Daoy (cell line): ENCODE results near the gene GABRA5. TPM values are rescaled to one million over a fixed set of nuclear protein-coding genes. Genes with fewer than 3 reads are reported as not detected.
A peak's percentile ranks its signal among the peaks of the same experiment; 100 is the strongest.

ENCODE experiments used
- DNase-seq: peaks from one replicate; pipeline ENCODE4 v3.0.0-alpha.2; 2015; ENCODE audit warnings: low read depth
- total RNA-seq: library from RNA; depleted of rRNA; stranded (reverse); fragments of >200 nt; shearing (Covaris generic); gene quantifications from 2 replicates; pipeline ENCODE4 v1.2.3, GENCODE V29; 2014; rRNA removed

The GABRA5 gene
- 0.97 and 5.9 TPM in 2 replicates for total RNA-seq

- peak; percentile 70 for DNase-seq
These were observed at the start of gene GABRA5 for GRCh38 chr15:26866298-26867199. GABRA5 (plus strand) TSS chr15:26867062; CDS start chr15:26869249, 2,187 bp downstream.

- peak; percentile 43 for DNase-seq
These were observed 35.7 kb upstream of the GABRA5 start for GRCh38 chr15:26831191-26831590.

- DNase-seq = peak; percentile 21
These were observed 34.9 kb upstream of the GABRA5 start for GRCh38 chr15:26831951-26832350.

- DNase-seq = peak; percentile 66
These were observed 28.0 kb upstream of the GABRA5 start for GRCh38 chr15:26838742-26839460.

- DNase-seq = no peak
These were observed 25.3 kb upstream of the GABRA5 start for GRCh38 chr15:26841514-26841913.

DNA sequence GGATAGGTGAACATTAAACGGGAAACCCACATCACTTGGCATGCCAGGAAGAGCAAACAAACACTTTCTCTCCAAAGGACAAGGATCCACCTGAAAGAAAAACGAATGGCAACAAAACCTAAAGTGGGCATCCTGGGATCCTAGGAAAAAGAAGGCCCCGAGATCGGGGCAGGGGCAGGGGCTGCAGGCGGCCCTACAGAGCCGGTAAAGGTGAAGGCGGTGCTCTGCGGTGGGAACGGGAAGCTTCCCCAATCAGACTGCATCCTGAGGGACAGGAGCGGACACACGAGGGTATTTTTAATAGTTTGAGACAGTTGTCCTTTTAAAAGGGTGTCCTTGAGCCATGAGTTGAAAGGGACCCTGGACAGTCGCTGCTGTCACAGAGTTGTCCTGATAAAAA, 24.9 kb upstream of the GABRA5 start:
- no peak for DNase-seq

DNA sequence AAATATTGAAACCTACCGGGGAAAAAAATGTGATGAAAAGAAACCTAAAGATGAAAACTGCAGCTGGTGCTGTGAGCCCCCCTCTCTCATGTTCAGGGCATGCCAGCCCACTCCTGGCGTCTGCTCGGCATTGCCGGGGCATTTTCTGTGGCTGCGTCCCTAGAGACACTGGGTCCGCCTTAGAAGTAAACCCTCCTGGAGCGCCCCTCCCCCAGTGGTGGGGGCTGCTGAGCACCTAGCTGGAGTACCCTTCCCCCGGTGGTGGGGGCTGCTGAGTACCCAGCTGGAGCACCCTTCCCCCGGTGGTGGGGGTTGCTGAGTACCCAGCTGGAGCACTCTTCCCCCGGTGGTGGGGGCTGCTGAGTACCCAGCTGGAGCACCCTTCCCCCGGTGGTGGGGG, 24.5 kb upstream of the GABRA5 start:
- DNase-seq = no peak

DNA sequence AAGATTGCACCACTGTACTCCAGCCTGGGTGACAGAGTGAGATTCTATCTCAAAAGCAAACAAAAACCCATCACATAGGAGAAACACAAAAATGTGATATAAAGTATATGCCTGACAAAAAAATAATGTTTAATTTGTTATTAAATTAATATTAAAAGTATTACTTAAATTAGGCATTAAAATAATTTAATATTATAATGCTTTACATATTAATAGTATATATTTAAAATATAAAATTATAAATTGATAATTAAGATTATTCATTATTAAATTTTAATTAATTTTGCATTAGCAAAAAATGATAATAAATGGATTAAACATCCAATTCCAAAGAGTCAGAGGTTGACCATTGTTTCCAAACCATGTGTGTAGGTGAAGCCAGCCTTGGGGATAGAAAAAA, 22.0 kb upstream of the GABRA5 start:
- DNase-seq = no peak

DNA sequence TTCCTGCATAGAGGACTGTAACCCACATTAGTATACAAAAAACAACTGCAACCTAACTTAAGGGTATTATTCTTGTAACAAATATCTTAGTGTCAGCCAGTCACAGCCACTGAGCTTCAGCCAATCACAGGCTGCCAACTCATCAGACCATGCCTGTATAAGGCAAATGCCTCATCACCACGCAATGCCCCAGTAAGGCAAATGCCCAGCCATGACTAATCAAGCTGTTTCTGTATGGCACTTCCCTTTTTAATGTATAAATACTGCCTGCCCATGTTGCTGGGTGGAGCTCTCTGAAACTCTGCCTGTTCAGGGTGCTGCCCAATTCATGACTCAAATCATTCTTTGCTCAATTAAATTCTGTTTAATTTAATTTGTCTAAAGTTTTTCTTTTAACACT, 18.4 kb upstream of the GABRA5 start:
- DNase-seq = peak; percentile 38

DNA sequence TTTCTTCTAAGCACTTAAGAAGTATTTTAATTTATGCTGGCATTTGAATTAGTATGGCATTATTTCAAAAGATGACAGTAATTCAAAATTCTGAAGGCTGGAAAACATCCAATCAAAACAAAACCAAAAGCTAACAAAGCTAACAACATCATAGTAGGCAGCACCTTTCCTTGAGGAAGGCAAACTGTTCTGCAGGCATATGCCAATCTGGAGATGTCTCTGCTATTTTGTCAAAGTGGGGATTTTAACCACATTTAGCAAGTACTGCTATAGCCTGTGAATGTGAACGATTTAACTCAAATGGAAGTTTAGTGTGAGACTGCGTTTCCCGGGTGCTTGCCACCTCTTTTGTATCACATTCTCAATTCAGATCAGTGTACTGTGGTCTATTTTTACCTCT, 16.7 kb upstream of the GABRA5 start:
- DNase-seq = no peak

DNA sequence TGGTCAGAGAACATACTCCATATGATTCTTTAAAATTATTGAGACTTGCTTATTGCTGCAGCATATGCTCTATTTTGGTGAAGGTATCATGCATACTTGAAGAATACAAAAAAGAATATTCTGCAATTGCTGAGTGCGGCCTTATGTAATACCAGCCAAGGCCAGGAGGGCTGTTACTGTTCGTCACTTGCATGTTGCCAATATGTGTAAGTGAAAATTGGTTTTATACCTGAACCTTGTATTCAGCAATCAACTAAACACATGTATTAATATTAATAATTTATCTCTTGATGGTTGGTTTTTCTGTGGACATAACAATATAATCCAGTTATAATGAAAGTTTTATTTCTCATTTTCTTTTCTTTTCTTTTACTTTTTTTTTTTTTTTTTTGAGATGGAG, 13.9 kb upstream of the GABRA5 start:
- no peak for DNase-seq

GRCh38 chr15:26854435-26854834, 12.4 kb upstream of the GABRA5 start:
- no peak for DNase-seq

GRCh38 chr15:26864664-26865191, 2.1 kb upstream of the GABRA5 start:
- DNase-seq = peak; percentile 60

DNA sequence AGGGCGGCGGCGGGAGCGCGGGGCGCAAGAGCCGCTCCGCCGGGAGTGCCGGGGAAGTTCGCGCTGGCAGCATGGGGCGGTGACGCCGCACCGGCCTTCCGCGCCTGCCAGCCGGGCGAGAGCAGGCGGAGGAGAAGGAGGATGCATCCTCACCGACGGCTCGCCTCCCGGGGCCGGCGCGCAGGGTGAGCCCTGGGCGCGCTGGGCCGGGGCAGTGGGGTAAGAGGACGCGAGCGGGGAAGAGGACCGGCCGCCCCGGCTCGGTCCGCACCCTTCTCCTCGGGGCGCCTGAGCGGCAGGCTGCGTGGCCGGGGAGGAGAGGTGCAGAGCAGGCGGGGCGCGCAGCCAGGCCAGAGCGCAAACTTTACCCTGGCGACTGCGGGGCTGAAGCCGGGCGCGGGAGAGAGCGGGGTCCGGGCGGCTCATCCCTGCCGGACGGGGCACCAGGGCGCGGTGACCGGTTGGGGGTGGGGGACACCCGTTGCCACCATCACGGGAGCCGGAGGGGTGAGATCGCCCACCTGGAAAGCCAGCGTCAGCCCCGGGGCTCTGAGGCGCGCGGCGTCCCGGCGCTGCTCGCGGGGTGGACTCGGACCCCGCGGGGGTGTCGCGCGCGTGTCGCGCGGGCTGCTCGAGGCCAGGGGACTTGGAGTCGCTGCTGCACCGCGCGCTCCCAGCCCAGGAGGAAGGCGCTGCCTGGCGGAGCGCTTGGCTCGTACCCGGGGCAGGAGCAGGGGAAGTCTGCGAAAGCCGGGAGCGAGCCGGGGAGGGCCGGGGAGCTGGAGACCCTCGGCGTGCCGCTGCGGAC, 542 bp downstream of the GABRA5 start:
- peak; percentile 51 for DNase-seq

- DNase-seq = no peak
These were observed 1.3 kb downstream of the GABRA5 start for GRCh38 chr15:26868029-26868685.

DNA sequence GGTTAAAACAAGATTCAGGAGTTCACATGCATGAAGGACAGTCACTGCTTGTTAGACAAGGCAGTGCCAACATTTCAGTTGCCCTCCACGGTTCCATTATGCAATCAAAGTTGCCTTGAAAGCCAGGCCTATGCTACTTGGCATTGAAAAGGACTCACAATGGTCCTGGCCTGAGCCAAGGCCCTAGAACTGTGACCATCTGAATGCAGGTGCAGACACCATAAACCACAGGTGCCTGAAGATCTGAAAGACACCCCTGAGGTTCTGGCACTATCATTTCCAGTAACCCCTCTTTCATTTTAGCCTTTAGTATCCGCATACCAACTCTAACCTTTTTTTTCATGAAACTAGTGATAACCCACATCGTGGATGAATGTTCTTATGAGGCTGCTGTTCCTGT, 2.8 kb downstream of the GABRA5 start:
- no peak for DNase-seq

DNA sequence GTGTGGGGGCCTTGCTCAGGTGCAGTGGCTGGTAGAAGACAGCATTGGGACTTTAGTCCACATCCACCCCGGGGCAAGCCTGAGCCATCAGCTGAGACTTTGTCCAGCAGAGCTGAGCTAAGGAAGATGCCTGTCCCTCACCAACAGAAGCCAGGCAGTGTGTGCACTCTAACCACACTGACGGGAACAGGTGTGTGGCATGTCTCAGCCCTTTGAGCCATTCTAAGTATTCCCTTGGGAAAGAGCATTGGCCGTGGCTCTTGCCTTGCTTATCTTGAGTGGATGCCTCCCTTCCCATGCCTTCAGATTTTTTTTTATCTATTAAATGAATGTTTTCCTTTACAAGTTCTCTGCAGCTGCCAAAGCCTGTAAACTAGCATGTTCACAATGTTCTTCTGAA, 3.5 kb downstream of the GABRA5 start:
- DNase-seq = no peak

GRCh38 chr15:26872206-26872605, 5.3 kb downstream of the GABRA5 start:
- no peak for DNase-seq

DNA sequence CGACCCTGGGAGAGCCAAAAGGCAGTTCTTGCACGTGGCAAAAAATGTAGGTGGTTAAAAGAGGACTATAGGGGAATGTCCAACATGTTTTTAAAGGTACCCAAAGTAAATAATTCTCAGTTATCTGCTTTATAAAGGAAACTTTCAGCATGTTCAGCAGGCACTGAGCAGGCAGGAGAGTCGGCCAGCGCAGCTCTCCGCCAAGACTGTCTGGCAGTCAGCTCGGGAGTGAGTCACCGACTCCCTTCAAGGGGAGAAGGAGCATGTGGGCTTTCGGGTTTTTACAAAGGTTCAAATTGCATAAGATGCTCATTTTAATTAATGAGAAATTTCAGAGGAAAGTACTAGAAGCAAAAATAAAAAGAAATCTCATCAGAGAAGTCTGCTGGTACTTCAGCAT, 7.0 kb downstream of the GABRA5 start:
- peak; percentile 72 for DNase-seq

DNA sequence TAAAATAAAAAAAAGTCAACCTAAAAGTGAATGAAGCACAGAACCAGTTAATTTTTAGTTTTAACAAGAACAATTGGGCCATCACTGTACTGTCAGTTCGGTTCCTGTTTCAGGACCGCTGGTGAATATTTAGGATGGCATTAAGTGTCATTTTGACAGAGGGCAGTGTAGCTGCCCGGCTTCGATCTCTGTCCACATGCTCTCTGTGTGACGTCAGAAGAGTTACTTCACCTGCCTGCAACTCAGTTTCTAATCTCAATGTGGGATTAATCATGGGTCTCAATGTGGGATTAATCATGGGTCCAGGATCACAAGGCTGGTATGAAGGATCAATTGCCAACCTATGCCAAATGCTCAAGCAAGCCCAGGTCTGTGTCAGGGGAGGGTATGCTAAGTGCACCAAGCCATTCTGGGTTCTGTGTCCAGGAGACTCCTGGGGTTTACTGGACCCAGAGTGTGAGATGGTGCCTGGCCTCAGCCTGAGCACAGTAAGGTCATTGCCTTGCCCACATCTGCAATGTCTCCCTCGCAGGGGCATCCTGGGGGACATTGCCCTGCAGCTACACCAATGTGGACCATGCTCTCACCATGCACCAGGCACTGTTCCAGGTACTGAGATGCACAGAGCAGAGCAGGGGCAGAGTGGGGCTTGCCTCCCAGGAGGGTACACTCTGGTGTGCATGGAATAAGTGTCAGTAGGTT, 8.1 kb downstream of the GABRA5 start:
- no peak for DNase-seq

DNA sequence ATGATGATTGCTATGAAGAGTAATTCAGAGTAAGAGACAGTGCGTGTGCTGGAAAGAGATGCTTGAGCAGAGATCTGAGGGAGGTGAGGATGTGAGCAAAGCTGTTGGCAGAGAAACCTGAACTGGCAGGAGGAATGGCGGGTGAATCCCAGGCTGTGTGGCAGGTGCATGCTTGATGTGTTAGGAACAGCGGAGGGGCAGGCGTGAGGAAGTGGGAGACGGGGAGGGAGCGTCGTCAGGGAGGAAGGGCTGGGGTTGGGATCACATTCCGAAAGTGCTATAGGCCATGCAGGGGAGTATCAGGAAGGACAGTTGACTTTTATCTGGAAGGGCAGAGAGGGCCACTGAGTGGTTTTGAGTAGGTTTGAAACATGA, 8.6 kb downstream of the GABRA5 start:
- DNase-seq = no peak
